ENCODE measurements around the gene DRC3.
"Not testable (repeated sequence)": the region's sequence is repeated elsewhere in the genome, so short reads cannot be mapped to it uniquely, and the experiment has no call there.

The DRC3 gene

GRCh38 chr17:17994271-17995069, 21.8 kb downstream of the DRC3 start:
- DNase-seq, result no peak

- not testable (repeated sequence) for DNase-seq
These were observed 23.2 kb downstream of the DRC3 start for GRCh38 chr17:17995887-17996286.

- no peak for DNase-seq
These were observed 26.3 kb downstream of the DRC3 start for GRCh38 chr17:17998934-17999333.

GRCh38 chr17:17999364-18000029, 26.8 kb downstream of the DRC3 start:
- DNase-seq, result no peak

GRCh38 chr17:18000030-18000408, 27.4 kb downstream of the DRC3 start:
- no peak for DNase-seq

GRCh38 chr17:18002171-18002570, 29.5 kb downstream of the DRC3 start:
- DNase-seq, result no peak

- DNase-seq, result no peak
These were observed 31.7 kb downstream of the DRC3 start for GRCh38 chr17:18004345-18004744.

- DNase-seq, result no peak
These were observed 32.2 kb downstream of the DRC3 start for GRCh38 chr17:18004884-18005305.

- DNase-seq, result no peak
These were observed 32.8 kb downstream of the DRC3 start for GRCh38 chr17:18005496-18005895.

GRCh38 chr17:18006495-18007239, 34.0 kb downstream of the DRC3 start:
- DNase-seq, result no peak

- no peak for DNase-seq
These were observed 36.0 kb downstream of the DRC3 start for GRCh38 chr17:18008496-18009268.

- no peak for DNase-seq
These were observed 37.2 kb downstream of the DRC3 start for GRCh38 chr17:18009609-18010420.

- DNase-seq, result no peak
These were observed 38.6 kb downstream of the DRC3 start for GRCh38 chr17:18011286-18011685.

GRCh38 chr17:18014006-18014405, 41.3 kb downstream of the DRC3 start:
- no peak for DNase-seq

- no peak for DNase-seq
These were observed 42.9 kb downstream of the DRC3 start for GRCh38 chr17:18015593-18015992.

GRCh38 chr17:18016426-18016825, 43.8 kb downstream of the DRC3 start:
- no peak for DNase-seq

GRCh38 chr17:18017958-18018357, 45.3 kb downstream of the DRC3 start:
- DNase-seq, result no peak

GRCh38 chr17:18018411-18018921, 45.8 kb downstream of the DRC3 start:
- DNase-seq, result no peak

- DNase-seq, result no peak
These were observed 47.1 kb downstream of the DRC3 start for GRCh38 chr17:18019838-18020154.

GRCh38 chr17:18020971-18021370, 48.3 kb downstream of the DRC3 start:
- DNase-seq, result no peak

- DNase-seq, result no peak
These were observed 48.7 kb downstream of the DRC3 start for GRCh38 chr17:18021372-18021771.

Data from CD4-positive, alpha-beta T cell treated with Interleukin-10 for 1 hour (primary cell).